Eye (tissue), 1 donor: ENCODE results near the gene AFDN.

Experiments
- DNase-seq: peaks from one replicate; pipeline ENCODE4 v3.0.0-alpha.2; 2015

AFDN gene

GRCh38 chr6:167820681-167821080 is 6.0 kb upstream of the AFDN start:
- DNase-seq, result no peak

- DNase-seq, result peak; percentile 66
Observed at GRCh38 chr6:167824591-167825331, 1.9 kb upstream of the AFDN start.

- peak; percentile 86 for DNase-seq
Observed at GRCh38 chr6:167825332-167826229, 1.1 kb upstream of the AFDN start.

GRCh38 chr6:167826230-167826895 is 348 bp upstream of the AFDN start:
- DNase-seq, result peak; percentile 83

GRCh38 chr6:167827583-167828324 is 1.0 kb downstream of the AFDN start:
- peak; percentile 85 for DNase-seq

GRCh38 chr6:167828325-167828956 is 1.7 kb downstream of the AFDN start:
- DNase-seq, result no peak

GRCh38 chr6:167829513-167829912 is 2.8 kb downstream of the AFDN start:
- DNase-seq, result no peak

- no peak for DNase-seq
Observed at GRCh38 chr6:167831281-167831828, 4.6 kb downstream of the AFDN start.

- no peak for DNase-seq
Observed at GRCh38 chr6:167832497-167833395, 6.0 kb downstream of the AFDN start.

GRCh38 chr6:167833396-167833763 is 6.7 kb downstream of the AFDN start:
- DNase-seq, result no peak

GRCh38 chr6:167835260-167835659 is 8.5 kb downstream of the AFDN start:
- DNase-seq, result no peak

GRCh38 chr6:167836721-167837120 is 10.0 kb downstream of the AFDN start:
- no peak for DNase-seq

- DNase-seq, result no peak
Observed at GRCh38 chr6:167838207-167838748, 11.6 kb downstream of the AFDN start.

GRCh38 chr6:167839343-167839742 is 12.6 kb downstream of the AFDN start:
- peak; percentile 56 for DNase-seq

GRCh38 chr6:167839755-167840154 is 13.0 kb downstream of the AFDN start:
- no peak for DNase-seq

GRCh38 chr6:167840160-167840525 is 13.4 kb downstream of the AFDN start:
- DNase-seq, result no peak

GRCh38 chr6:167840526-167841179 is 13.9 kb downstream of the AFDN start:
- no peak for DNase-seq

GRCh38 chr6:167841981-167842380 is 15.3 kb downstream of the AFDN start:
- no peak for DNase-seq

GRCh38 chr6:167842457-167842856 is 15.7 kb downstream of the AFDN start:
- DNase-seq, result no peak

- DNase-seq, result no peak
Observed at GRCh38 chr6:167843023-167843422, 16.3 kb downstream of the AFDN start.
